DMS53 (cell line): Measurements from ENCODE around the gene FIP1L1.

Experiments used
- DNase-seq: peaks from one replicate; lab custom pipeline; 2025; lab: John Stamatoyannopoulos, UW

Gene FIP1L1

DNA sequence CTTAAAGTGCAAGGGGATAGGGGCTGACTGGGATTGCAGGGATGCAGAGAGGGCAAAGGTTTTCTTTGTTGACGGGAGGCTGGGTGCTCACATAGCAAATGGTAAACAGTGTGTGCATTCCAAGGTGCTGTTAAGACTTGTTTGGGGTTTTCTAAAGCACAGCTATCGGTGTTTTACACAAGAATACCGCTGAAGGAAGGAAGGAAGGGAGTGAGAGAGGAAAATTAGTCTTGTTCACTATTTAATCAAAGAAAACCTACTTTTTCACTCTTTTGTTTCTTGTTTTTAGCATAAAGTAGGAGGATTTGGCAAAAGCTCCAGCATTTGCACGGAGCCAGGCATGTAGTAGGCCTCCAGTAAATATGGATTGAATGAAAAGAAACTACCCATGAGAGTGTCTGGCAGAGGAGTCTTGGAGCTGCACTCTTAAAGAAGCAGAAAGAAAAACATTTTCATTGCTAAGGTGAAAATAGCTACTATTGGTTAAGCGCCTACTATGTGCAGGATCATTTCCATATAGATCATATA, 99.7 kb downstream of the FIP1L1 start:
- no peak for DNase-seq

DNA sequence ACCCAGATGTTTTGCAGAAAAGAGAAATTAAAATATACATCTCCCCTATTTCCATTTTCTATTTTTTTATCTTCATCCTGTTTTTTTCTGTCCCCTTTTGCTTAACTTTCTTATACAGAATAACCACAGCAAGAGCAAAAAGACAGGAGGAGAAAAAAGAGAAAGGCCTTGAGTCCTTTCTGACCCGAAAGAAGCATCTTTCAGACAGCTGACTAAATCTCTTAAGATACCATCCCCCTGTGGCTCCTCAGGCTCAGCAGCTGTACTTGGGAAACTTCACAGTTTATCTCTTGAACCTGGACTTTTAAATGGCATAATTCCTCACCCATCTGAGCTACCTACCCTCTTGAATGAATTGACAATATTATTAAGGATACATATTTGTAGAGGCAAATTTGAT, 100.2 kb downstream of the FIP1L1 start:
- DNase-seq: no peak

- no peak for DNase-seq
These were observed 101.4 kb downstream of the FIP1L1 start for GRCh38 chr4:53478671-53479456.

GRCh38 chr4:53479736-53480525, 102.5 kb downstream of the FIP1L1 start:
- DNase-seq: no peak

DNA sequence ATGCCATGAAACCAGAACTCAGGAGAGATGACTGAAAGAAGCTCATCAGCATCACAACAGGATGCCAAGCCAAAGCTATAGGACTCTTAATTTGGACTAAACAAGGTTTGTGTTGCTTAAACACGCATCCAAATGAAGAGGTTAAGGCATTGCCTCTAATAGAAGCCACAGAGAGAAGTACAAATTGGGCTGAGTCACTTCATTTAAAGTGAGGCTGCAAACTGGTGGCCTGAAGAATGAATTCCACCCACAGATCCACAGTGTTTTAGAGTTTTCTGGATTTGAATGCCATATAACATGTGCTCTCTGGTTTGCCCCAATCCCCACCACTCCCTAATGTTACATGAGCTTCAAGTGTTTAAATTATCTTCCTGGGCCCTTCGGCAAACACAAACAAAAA, 103.5 kb downstream of the FIP1L1 start:
- DNase-seq: no peak

GRCh38 chr4:53481586-53481985, 104.1 kb downstream of the FIP1L1 start:
- no peak for DNase-seq

- no peak for DNase-seq
These were observed 105.8 kb downstream of the FIP1L1 start for GRCh38 chr4:53483250-53483649.

DNA sequence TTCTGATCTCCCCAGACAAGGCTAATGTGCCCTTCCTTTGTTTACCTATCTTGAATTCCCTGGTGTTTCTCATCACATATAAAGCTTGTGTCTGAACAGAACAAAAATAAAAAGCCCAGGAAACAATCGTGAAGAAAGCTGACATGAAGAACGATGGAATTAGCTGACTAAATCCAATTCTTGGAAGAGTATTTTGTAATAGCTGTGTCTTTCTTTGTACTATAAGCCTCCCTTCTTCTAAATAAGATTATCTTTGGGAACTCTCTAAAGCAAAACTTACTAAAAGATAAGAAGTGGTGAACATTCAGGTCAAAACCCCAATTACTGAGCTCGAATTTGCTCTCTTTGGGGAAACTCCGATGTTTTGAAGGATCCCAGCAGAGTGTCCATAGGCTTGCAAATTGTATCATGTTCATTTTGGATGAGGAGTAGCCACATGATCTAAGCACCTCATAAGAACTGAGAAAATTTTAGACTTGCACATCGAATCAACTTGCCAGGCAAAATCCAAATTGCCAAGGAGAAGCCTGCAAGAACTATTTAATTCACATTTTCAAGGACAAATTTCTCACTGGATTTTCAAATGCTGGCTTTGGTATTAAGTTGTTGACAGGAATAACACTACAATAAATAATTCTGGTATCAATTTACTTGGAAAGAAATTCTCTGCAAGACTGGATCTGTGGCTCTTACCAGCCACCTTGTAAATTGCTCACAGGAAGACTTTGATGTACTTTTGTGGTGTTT, 107.6 kb downstream of the FIP1L1 start:
- no peak for DNase-seq

GRCh38 chr4:53485658-53486040, 108.2 kb downstream of the FIP1L1 start:
- DNase-seq: no peak

DNA sequence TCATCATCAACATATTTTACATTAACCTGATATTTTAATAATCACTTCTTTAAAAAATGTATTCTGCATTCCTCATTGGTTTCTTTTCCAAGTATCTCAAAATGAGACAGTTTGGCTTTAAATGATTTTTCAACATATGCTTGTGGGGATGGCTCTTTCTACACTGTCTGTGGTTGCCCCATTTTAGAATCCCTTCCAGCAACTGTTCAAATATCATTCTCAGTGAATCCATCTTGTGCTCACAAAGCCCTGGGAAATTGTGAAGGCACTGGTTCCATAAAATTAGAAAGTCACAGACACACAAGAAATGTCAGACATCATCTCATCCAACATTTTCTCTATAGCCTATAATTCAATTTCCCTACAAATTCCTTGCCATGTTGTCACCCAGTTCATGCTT, 110.3 kb downstream of the FIP1L1 start:
- no peak for DNase-seq

DNA sequence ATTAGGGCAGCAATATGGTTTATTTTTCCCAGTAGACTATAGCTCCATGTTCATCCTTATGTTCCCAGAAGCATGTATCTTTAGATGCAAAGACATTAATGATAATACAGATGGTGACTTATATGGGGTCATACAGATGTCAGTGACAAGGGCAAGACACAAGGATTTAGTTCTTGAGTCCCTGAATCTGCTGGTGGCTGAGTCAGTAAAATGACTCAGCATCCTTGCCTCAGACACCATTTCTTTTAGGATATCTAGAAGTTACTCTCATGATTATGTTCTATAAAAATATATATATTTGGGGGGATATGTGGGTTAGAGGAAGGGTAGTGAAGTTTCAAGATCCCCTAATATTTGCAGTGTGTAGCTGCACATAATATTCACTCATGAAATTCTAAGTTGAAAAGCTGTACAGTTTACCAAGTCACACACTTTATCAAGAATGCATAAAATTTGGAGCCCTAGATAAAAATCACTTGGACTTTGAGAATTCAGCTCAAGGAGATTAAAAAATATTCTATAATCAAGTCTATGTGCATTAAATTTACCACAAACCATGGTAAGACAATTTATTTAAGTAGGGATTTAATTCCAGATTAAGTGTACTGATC, 111.9 kb downstream of the FIP1L1 start:
- no peak for DNase-seq

GRCh38 chr4:53490161-53490956, 112.9 kb downstream of the FIP1L1 start:
- DNase-seq: no peak

DNA sequence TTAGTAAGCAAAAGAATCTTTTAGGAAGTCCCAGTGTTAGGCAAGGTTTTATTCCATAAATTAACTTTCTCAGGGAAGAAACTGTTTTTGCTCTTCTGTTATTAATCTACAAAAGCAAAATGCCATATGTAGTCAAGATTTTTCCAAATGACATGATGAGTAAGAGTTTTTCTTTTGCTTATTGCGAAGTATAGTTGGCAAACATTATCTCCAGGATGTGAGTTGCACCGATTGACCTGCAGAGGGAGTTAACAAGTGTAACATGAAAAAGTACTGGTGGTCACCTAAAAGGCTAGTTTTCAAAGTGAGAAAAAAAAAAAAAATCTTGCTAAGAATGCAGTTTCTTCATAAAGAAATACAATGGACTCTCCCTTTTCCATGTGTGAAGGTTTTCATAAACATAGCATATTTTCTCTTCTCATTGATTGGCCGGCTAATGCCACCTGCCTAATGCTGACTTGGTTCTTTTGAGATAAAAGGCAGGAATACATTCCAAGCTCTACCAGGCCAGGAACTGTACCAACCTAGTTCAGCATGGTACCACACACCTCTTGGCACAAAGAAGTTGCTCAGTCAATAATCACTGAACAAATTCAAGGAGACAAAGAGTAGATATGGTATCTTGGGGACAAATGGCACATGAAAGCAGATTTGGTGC, 113.7 kb downstream of the FIP1L1 start:
- peak; percentile 60 for DNase-seq

DNA sequence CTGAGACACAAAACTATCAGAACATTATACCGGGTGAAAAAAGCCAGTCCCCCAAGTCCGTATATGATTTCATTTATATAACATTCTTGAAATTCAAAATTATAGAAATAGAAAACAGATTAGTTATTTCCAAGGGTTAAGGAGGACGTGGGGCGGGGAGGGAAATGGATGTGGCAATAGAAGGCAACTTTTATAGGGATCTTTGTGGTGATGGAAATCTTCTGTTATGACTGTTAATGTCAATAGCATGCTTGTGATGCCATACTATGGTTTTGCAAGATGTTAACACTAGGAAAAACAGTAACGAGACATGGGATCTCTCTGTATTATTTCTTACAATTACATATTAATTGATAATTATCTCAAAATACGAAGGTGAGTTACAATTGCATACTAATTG, 117.4 kb downstream of the FIP1L1 start:
- DNase-seq: no peak

DNA sequence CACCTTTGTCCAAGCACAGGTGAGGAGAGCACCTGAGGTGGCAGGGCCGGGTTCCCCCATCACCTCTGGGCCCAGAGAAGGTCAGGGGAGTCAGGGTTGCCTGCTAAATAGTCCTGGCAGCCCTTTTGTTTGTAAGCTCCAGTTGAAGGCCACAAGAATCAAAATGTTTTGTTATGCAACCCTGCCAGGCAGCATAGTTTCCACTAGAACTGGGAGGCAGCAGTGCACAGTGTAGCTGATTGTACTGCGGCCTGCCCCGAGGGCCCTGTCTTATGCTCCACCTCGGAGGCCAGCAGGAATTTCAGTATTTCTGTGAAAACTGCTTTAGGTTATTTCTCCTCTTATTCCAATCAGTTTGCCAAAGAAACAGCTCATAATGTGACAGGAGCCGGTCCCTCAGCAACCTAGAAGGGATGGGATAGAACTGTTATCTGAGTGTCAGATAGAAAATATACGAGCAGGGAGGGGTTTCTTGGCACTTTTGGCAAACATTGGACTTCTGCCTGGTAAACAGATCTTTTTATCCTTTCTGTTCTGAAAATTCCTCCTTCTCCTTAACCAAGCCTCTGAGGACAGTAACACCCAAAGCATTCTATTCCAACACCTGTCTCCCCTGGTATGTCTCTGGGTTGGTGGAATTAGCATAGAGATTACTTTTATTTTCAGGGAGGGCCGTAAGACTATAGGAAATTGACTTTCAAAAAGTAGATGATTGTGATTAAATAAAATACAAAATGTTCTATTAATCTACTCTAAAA, 120.2 kb downstream of the FIP1L1 start:
- no peak for DNase-seq

GRCh38 chr4:53498706-53499105, 121.3 kb downstream of the FIP1L1 start:
- no peak for DNase-seq

GRCh38 chr4:53499791-53500190, 122.3 kb downstream of the FIP1L1 start:
- DNase-seq: no peak

GRCh38 chr4:53500546-53500945, 123.1 kb downstream of the FIP1L1 start:
- no peak for DNase-seq

DNA sequence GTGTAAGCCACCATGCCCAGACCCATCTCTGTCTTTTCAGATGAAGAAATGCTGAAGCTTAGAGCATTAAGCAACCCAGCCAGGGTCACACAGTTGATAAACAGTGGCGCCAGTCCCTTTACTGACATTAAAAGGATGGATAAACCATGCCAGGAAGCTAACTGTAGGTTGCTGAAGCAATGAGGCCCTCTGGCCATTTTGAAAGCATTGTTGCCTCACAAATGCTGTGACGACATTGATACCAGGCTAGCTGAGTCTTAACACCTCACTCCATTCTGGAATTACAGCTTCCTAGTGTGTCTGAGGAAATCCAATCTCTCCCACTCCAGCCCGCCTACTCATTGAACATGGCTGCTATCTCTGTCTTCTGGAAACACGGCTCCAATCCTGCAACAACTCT, 124.1 kb downstream of the FIP1L1 start:
- DNase-seq: no peak

DNA sequence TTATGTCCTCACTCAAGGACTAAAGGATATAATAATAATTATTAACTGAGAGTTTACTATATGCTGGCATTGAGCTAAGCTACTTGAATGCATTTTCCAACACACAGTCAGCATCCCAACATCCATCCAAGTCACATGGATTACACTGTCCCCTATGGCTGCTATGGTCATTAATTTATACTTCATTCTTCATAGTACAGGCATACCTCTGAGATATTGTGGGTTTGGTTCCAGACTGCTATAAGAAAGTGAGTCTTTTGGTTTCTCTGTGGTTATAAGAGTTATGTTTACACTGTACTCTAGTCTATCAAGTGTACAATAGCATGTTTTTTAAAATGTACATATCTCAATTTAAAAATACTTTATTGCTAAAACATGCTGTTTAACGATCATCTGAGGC, 124.7 kb downstream of the FIP1L1 start:
- no peak for DNase-seq
